ENCODE data around the gene CNFN.

CNFN gene

DNA sequence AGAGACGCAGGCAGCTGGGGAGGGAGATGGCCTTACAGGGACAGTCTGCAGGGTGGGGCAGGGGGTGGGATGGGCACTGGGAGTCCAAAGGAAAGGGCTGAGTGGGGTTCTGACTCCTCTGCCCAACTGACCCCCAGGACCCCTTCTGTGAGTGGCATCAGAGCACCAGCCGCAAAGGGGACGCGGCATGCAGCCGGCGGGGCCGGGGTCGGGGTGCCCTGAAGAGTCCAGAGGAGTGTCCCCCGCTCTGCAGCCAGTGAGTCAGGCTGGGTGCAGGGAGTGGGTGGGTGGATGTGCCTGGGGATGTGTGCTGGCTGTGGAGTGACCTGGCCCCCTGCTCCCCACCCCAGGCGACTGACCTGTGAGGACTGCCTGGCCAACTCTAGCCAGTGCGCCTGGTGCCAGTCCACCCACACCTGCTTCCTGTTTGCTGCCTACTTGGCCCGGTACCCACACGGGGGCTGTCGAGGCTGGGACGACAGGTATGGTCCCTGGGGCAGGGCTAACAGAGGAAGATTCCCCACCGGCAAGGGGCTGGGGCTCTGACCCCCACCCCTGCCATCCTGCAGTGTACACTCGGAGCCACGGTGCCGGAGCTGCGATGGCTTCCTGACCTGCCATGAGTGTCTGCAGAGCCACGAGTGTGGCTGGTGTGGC lies 38.9 kb downstream of the CNFN start:
- no peak overlapping the region for H3K4me3 ChIP-seq (ENCODE audit: low read depth, low read length)
- no peak for DNase-seq (ENCODE audit: low read depth)
- TF ChIP-seq MYC (IDR thresholded peaks at IDR 0.05; ENCODE audit: low read depth, low read length) (no peak), POLR2A (IDR thresholded peaks at IDR 0.05; ENCODE audit: extremely low read depth, insufficient read length) (no peak)
- TF ChIP-seq, protein P1, sequence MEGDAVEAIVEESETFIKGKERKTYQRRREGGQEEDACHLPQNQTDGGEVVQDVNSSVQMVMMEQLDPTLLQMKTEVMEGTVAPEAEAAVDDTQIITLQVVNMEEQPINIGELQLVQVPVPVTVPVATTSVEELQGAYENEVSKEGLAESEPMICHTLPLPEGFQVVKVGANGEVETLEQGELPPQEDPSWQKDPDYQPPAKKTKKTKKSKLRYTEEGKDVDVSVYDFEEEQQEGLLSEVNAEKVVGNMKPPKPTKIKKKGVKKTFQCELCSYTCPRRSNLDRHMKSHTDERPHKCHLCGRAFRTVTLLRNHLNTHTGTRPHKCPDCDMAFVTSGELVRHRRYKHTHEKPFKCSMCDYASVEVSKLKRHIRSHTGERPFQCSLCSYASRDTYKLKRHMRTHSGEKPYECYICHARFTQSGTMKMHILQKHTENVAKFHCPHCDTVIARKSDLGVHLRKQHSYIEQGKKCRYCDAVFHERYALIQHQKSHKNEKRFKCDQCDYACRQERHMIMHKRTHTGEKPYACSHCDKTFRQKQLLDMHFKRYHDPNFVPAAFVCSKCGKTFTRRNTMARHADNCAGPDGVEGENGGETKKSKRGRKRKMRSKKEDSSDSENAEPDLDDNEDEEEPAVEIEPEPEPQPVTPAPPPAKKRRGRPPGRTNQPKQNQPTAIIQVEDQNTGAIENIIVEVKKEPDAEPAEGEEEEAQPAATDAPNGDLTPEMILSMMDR (IDR thresholded peaks at IDR 0.05; ENCODE audit: low read depth, low read length): no peak
- TF ChIP-seq, protein P2, sequence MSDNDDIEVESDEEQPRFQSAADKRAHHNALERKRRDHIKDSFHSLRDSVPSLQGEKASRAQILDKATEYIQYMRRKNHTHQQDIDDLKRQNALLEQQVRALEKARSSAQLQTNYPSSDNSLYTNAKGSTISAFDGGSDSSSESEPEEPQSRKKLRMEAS (IDR thresholded peaks at IDR 0.05; ENCODE audit: low read depth, low read length): no peak

DNA sequence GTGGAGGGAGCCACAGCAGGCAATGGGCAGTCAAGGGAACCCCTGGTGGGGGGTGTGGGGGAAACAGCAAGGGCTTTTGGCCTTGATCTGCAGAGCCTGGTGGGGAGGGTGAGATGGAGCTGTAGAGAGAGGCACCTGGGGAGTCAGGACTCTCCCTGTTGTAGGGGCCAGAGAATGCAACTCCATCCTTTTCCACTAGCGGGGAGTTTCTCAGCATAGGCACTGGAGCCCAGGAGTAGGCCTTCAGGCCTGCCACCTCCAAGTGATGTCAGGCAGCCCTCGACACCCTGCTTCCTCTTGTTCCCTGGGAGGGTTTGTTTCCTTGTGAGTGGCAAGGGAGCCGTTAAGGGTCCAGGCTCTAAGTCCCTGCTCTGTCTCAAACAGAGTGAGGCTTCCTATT lies 39.7 kb downstream of the CNFN start:
- no peak for DNase-seq (ENCODE audit: low read depth)
- no peak for TF ChIP-seq POLR2A (IDR thresholded peaks at IDR 0.05; ENCODE audit: extremely low read depth, insufficient read length)
- no peak for TF ChIP-seq MYC (IDR thresholded peaks at IDR 0.05; ENCODE audit: low read depth, low read length)
- TF ChIP-seq, protein P2 (IDR thresholded peaks at IDR 0.05; ENCODE audit: low read depth, low read length): no peak
- TF ChIP-seq, protein P1 (IDR thresholded peaks at IDR 0.05; ENCODE audit: low read depth, low read length): no peak

DNA sequence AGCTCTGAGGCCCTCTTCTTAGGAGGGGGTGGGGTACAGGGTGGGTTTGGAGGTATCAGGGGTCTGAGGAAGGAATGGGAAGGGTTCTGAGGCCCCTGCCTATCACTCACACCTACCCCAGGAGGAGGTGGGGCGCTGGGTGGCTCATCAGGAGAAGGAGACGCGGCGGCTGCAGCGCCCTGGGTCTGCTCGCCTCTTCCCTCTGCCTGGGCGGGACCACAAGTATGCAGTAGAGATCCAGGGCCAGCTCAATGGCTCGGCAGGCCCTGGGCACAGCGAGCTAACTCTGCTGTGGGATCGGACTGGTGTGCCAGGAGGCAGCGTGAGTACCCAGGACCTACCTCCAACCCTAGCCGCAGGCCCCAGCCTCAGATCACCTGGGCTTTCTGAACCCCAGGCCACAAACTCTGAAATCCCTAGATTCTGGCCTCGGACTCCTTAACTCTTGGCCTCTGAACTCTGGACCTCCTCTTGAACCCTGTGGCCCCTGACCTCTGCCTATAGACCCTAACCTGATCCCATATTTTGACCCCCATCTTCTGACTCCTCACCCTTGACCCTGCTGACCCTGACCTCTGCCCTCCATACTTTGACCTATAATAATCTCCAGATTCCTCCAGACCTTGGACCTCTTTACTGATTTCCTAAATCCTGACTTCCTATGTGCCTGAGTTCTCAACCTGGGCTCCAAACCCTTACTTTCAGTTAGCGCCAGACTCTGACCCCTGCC lies 40.6 kb downstream of the CNFN start:
- no peak overlapping the region for H3K4me3 ChIP-seq (ENCODE audit: low read depth, low read length)
- no peak for DNase-seq (ENCODE audit: low read depth)
- TF ChIP-seq, protein P1 (IDR thresholded peaks at IDR 0.05; ENCODE audit: low read depth, low read length): no peak
- TF ChIP-seq, protein P2 (IDR thresholded peaks at IDR 0.05; ENCODE audit: low read depth, low read length): no peak
- TF ChIP-seq POLR2A (IDR thresholded peaks at IDR 0.05; ENCODE audit: extremely low read depth, insufficient read length): no peak
- no peak for TF ChIP-seq MYC (IDR thresholded peaks at IDR 0.05; ENCODE audit: low read depth, low read length)

More for the DNA sequence above, 39.7 kb downstream of the CNFN start:
- no peak overlapping the region for H3K4me3 ChIP-seq (ENCODE audit: low read depth, low read length)

DNA sequence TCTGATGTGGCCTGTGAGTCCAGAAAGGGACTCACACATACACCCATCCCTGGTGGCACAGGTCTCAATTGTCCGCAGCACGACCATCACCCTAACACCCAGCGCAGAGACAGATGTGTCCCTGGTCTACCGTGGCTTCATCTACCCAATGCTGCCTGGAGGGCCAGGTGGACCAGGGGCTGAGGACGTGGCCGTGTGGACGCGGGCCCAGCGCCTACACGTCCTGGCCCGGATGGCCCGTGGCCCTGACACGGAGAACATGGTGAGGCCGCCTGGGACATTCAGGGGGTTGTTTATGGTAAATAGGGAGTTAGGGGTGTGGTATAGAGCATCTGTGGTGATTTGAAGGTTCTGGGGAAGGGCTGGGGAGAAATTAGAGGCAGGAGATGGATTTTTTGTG lies 41.9 kb downstream of the CNFN start:
- TF ChIP-seq, protein P2 (IDR thresholded peaks at IDR 0.05; ENCODE audit: low read depth, low read length): no peak
- TF ChIP-seq MYC (IDR thresholded peaks at IDR 0.05; ENCODE audit: low read depth, low read length) (no peak), POLR2A (IDR thresholded peaks at IDR 0.05; ENCODE audit: extremely low read depth, insufficient read length) (no peak)
- TF ChIP-seq, protein P1 (IDR thresholded peaks at IDR 0.05; ENCODE audit: low read depth, low read length): no peak
- no peak overlapping the region for H3K4me3 ChIP-seq (ENCODE audit: low read depth, low read length)
- no peak for DNase-seq (ENCODE audit: low read depth)

DNA sequence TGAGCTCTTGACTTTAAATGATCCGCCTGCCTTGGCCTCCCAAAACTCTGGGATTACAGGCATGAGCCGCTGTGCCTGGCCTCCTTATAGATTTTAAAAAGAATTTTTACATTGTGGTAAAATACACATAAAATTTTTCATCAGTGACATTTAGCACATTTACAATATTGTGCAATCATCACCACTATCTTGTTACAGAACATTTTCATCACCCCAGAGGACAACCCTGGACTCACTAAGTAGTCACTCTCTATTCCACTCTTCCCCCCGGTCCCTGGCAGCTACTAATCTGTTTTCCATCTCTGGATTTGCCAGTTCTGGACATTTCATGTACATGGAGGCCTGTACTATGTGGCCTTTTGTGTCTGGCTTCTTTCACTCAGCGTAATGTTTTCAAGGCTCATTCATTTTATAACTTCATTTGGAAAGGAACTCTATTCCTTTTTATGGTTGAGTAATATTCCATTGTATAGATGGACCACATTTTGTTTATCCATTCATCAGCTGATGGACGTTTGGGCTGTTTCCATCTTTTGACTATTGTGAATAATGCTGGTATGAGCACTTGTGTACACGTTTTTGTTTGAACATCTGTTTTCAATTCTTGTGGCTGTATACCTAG lies 44.8 kb downstream of the CNFN start:
- no peak for DNase-seq (ENCODE audit: low read depth)
- TF ChIP-seq, protein P2 (IDR thresholded peaks at IDR 0.05; ENCODE audit: low read depth, low read length): no peak
- TF ChIP-seq, protein P1 (IDR thresholded peaks at IDR 0.05; ENCODE audit: low read depth, low read length): no peak
- TF ChIP-seq MYC (IDR thresholded peaks at IDR 0.05; ENCODE audit: low read depth, low read length) (no peak), POLR2A (IDR thresholded peaks at IDR 0.05; ENCODE audit: extremely low read depth, insufficient read length) (no peak)

More for the DNA sequence above, 44.8 kb downstream of the CNFN start:
- H3K4me3 ChIP-seq (ENCODE audit: low read depth, low read length): no peak overlapping the region
